PC-9 (cell line): ENCODE measurements around the gene HELZ.

ENCODE experiments used
- CTCF ChIP-seq: fragments of 200-600 bp; sonication (generic); conservative IDR thresholded peaks from 2 replicates; pipeline ENCODE4 v1.6.1; 2017; ENCODE audit warnings: mixed run types, antibody characterized with exemption, mild to moderate bottlenecking, moderate library complexity
- EZH2 ChIP-seq: fragments of 200-600 bp; sonication (generic); IDR thresholded peaks from 2 replicates; pipeline ENCODE4 v1.8.0; 2017; ENCODE audit warnings: antibody characterized with exemption, low read depth

DNA sequence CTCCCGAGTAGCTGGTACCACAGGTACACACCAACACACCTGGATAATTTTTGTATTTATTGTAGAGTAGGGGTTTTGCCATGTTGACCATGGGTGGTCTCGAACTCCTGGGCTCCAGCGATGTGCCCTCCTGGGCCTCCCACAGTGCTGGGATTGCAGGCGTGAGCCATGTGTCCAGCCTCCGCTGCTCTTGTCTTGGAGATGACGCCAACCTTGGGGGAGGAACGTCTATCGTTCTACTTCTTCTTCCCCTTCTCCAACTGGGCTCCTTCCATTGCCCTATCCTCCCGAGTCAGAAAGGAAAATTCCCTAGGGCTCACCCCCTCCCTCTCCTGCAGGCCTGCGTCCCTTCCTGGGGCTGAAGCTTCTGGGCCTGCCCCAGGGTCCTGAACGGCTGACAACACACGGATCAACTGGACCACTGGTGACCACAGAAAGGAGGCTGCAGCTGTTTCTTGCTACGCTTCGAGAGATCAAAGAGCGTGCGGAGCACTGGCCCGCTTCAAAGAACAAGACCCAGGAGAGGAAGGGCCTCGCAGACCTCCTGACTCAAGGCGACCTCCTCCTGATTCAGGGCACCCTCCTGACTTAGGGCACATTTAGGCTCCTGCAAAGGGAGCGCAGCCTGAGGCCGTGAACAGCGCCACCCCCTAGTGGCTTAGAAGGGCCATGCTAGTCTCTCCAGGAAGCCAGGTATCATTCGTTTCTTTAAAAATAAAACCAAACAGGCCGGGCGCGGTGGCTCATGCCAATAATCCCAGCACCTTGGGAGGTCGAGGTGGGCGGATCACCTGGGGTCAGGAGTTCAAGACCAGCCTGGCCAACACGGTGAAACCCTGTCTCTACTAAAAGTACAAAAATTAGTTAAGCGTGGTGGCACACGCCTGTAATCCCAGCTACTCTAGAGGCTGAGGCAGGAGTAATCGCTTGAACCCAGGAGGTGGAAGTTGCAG lies 48.5 kb upstream of the HELZ start:
- peak; percentile 65 for TF ChIP-seq CTCF
- no peak for TF ChIP-seq EZH2
